PC-3 (cell line): ENCODE data around the gene SPDYE1. TPM values are rescaled to one million over a fixed set of nuclear protein-coding genes. Genes with fewer than 3 reads are reported as not detected.

Experiments
- ATAC-seq: fragments of 200-7000 bp; cut with Tn5 transposase; 2 replicates; pipeline ENCODE4 v1.9.1; 2020; ENCODE audit warnings: mild to moderate bottlenecking, moderate library complexity
- BruUV-seq: library from RNA; stranded (reverse); fragments of 400-500 nt; replicated peaks from 2 replicates; lab custom pipeline; 2021; lab: Mats Ljungman, UMichigan
- CTCF ChIA-PET: fragments of 300-600 bp; sonication (Branson Sonifier 250); formaldehyde crosslinking; loops from one replicate; lab custom pipeline; 2022; ENCODE audit warnings: antibody characterized with exemption; lab: Charles Lee
- POLR2A ChIA-PET: fragments of 300-600 bp; sonication (Branson Sonifier 250); formaldehyde crosslinking; loops from one replicate; lab custom pipeline; 2022; ENCODE audit warnings: antibody characterized with exemption; ENCODE audit not compliant: unreplicated experiment; lab: Charles Lee
- DNase-seq: peaks from one replicate; pipeline ENCODE4 v3.0.0-alpha.2; 2015
- H2AFZ ChIP-seq: fragments of 300-600 bp; sonication (generic); 2 replicates; pipeline ENCODE4 v1.6.0; 2016; ENCODE audit warnings: antibody characterized with exemption, low read length
- H3F3A ChIP-seq: fragments of 300-600 bp; sonication (generic); one replicate; pipeline ENCODE4 v1.6.0; 2017; ENCODE audit warnings: antibody characterized with exemption, low read length, control low read depth, mild to moderate bottlenecking; ENCODE audit not compliant: unreplicated experiment
- H3K27ac ChIP-seq: fragments of 300-600 bp; sonication (generic); 2 replicates; pipeline ENCODE4 v1.5.1; 2016; ENCODE audit warnings: mild to moderate bottlenecking, low read length
- H3K27me3 ChIP-seq: fragments of 300-600 bp; sonication (generic); 2 replicates; pipeline ENCODE4 v1.6.1; 2016; ENCODE audit warnings: low read length, mixed read lengths
- H3K36me3 ChIP-seq: fragments of 300-600 bp; sonication (generic); 2 replicates; pipeline ENCODE4 v1.6.1; 2016; ENCODE audit warnings: low read depth, mixed run types, low read length, mixed read lengths
- H3K4me1 ChIP-seq: fragments of 300-600 bp; sonication (generic); 2 replicates; pipeline ENCODE4 v1.5.1; 2016; ENCODE audit warnings: low read length; ENCODE audit not compliant: insufficient read depth
- H3K4me2 ChIP-seq: fragments of 300-600 bp; sonication (generic); 2 replicates; pipeline ENCODE4 v1.6.0; 2016; ENCODE audit warnings: low read length
- H3K4me3 ChIP-seq: fragments of 300-600 bp; sonication (generic); 2 replicates; pipeline ENCODE4 v1.5.1; 2016; ENCODE audit warnings: mild to moderate bottlenecking, low read length, mixed read lengths
- H3K79me2 ChIP-seq: fragments of 300-600 bp; sonication (generic); 2 replicates; pipeline ENCODE4 v1.6.1; 2017; ENCODE audit warnings: low read length, mixed read lengths
- H3K9ac ChIP-seq: fragments of 300-600 bp; sonication (generic); 2 replicates; pipeline ENCODE4 v1.6.0; 2016; ENCODE audit warnings: mild to moderate bottlenecking, low read length
- H3K9me2 ChIP-seq: fragments of 300-600 bp; sonication (generic); replicated peaks from 2 replicates; pipeline ENCODE4 v1.6.1; 2016; ENCODE audit warnings: mixed run types, low read length, mixed read lengths
- H3K9me3 ChIP-seq: fragments of 300-600 bp; sonication (generic); 2 replicates; pipeline ENCODE4 v1.6.1; 2016; ENCODE audit warnings: low read length, mixed read lengths
- H4K20me1 ChIP-seq: fragments of 300-600 bp; sonication (generic); 2 replicates; pipeline ENCODE4 v1.6.1; 2016; ENCODE audit warnings: low read length, mixed read lengths
- EZH2 ChIP-seq: fragments of 300-600 bp; sonication (generic); IDR thresholded peaks from one replicate; pipeline ENCODE4 v1.6.1; 2017; ENCODE audit warnings: antibody characterized with exemption, mild to moderate bottlenecking, low read length; ENCODE audit not compliant: unreplicated experiment
- EZH2phosphoT487 ChIP-seq: fragments of 300-600 bp; sonication (generic); IDR thresholded peaks from 2 replicates; pipeline ENCODE4 v1.6.1; 2018; ENCODE audit warnings: mild to moderate bottlenecking, antibody characterized with exemption, low read length, borderline replicate concordance
- intact Hi-C: fragments of 100-400 bp; cut with micrococcal nuclease; formaldehyde crosslinking; loops from 2 replicates; pipeline ENCODE4 v1.9.0; 2023
- microRNA-seq: library from miRNA; unstranded; fragments of <30 nt; microRNA quantifications from one replicate; pipeline ENCODE4 v1.1.0, GENCODE V29; 2020; ENCODE audit not compliant: unreplicated experiment
- total RNA-seq: library from RNA; depleted of rRNA; stranded (reverse); fragments of >200 nt; gene quantifications from 2 replicates; pipeline ENCODE4 v1.2.3, GENCODE V29; 2014; rRNA removed
- TF ChIP-seq, protein P1 (sequence below): fragments of 300-600 bp; sonication (generic); conservative IDR thresholded peaks from 2 replicates; pipeline ENCODE4 v1.5.1; 2017; ENCODE audit warnings: antibody characterized with exemption, low read depth, mild to moderate bottlenecking, low read length

Gene SPDYE1
- total RNA-seq, 1 experiment from 2014 or later = not detected

DNA sequence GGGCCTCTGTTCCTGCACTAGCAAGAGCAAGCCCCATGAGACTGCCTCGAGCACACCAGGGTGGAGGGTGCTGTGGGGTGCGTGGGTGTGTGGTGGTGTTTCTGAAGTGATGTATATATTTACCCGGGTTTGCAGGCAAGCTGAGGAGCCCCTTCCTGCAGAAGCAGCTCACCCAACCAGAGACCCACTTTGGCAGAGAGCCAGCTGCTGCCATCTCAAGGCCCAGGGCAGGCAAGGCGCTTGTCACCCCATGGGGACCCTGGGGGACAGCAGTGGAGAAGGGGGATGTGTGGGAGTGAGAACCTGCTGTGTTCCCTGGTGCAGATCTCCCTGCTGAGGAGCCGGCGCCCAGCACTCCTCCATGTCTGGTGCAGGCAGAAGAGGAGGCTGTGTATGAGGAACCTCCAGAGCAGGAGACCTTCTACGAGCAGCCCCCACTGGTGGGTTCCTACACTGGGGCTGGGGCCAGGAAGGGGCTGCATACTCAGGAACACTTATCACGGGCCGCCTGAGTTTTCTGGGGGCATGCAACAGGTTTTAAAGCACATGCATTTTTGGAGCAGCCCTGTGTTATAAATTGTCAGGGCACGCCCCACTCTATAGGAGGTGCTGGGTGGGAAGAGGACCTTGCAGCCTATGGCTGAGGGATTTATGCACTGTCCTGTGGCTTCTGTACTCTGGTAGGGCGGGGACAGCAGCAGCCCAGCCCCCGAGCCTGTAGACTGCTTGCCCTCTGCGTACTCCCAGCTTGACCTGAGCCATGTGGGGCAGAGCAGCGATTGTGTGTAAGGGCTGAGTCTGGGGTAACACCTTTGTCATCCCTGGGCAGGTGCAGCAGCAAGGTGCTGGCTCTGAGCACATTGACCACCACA is 61.8 kb downstream of the SPDYE1 start:
- ChIA-PET POLR2A (no interaction called here), CTCF (no interaction called here)
- Histone ChIP-seq H3K79me2 (0 out of 2 replicates have a peak, but pooled peaks cover 2% of the 10 kb centered on the region), H3K27ac (no peak overlapping the region), H3K4me1 (no peaks in the 10 kb centered on the region), H2AFZ (no peak overlapping the region), H3F3A (no peaks in the 10 kb centered on the region), H3K36me3 (peaks cover 43% of the 10 kb centered on the region; the same call in 1 of the 2 replicates), H3K9me2 (no peaks in the 10 kb centered on the region), H3K9ac (no peak overlapping the region), H3K4me2 (no peak overlapping the region), H3K27me3 (no peaks in the 10 kb centered on the region), H3K9me3 (no peaks in the 10 kb centered on the region), H3K4me3 (no peak overlapping the region), H4K20me1 (no peaks in the 10 kb centered on the region; the same call in 1 of the 2 replicates)
- intact Hi-C loops = no loop called here
- BruUV-seq = no TSS peak
- ATAC-seq = no peak
- TF ChIP-seq EZH2 (no peak), EZH2phosphoT487 (no peak)
- TF ChIP-seq, protein P1, sequence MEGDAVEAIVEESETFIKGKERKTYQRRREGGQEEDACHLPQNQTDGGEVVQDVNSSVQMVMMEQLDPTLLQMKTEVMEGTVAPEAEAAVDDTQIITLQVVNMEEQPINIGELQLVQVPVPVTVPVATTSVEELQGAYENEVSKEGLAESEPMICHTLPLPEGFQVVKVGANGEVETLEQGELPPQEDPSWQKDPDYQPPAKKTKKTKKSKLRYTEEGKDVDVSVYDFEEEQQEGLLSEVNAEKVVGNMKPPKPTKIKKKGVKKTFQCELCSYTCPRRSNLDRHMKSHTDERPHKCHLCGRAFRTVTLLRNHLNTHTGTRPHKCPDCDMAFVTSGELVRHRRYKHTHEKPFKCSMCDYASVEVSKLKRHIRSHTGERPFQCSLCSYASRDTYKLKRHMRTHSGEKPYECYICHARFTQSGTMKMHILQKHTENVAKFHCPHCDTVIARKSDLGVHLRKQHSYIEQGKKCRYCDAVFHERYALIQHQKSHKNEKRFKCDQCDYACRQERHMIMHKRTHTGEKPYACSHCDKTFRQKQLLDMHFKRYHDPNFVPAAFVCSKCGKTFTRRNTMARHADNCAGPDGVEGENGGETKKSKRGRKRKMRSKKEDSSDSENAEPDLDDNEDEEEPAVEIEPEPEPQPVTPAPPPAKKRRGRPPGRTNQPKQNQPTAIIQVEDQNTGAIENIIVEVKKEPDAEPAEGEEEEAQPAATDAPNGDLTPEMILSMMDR = no peak
- no peak for DNase-seq

Small RNA genes lying within 50 kb of the gene (microRNA-seq; reads per million reads assigned to microRNA genes)
- not detected for gene MIR6837

Other genes with a start within 250 kb of the SPDYE1 start
- 27.6 and 33.9 TPM in 2 replicates for gene BLVRA, start 239.2 kb upstream of the SPDYE1 start, total RNA-seq
- 199 and 200 TPM in 2 replicates for gene MRPS24, start 128.4 kb upstream of the SPDYE1 start, total RNA-seq
- gene URGCP, start 91.3 kb upstream of the SPDYE1 start, total RNA-seq = 29.8 and 33.2 TPM in 2 replicates
- 11.8 and 17.7 TPM in 2 replicates for gene UBE2D4, start 71.5 kb upstream of the SPDYE1 start, total RNA-seq
- 108 and 152 TPM in 2 replicates for gene DBNL, start 46.8 kb downstream of the SPDYE1 start, total RNA-seq
- gene PGAM2, start 67.7 kb downstream of the SPDYE1 start, total RNA-seq = 0.35 and 0.95 TPM in 2 replicates
- gene POLM, start 84.6 kb downstream of the SPDYE1 start, total RNA-seq = 19.6 and 21.2 TPM in 2 replicates
- gene AEBP1, start 106.4 kb downstream of the SPDYE1 start, total RNA-seq = not detected in 2 replicates
- 224 and 225 TPM in 2 replicates for gene POLD2, start 125.7 kb downstream of the SPDYE1 start, total RNA-seq
- not detected in 2 replicates for gene MYL7, start 143.4 kb downstream of the SPDYE1 start, total RNA-seq
- not detected in 2 replicates for gene GCK, start 191.5 kb downstream of the SPDYE1 start, total RNA-seq
- gene YKT6, start 203.1 kb downstream of the SPDYE1 start, total RNA-seq = 133 and 147 TPM in 2 replicates